Adipose tissue (tissue), 3 donors: Measurements from ENCODE around the gene RABL2B. TPM values are rescaled to one million over a fixed set of nuclear protein-coding genes. Genes with fewer than 3 reads are reported as not detected.
"Not testable (repeated sequence)": the region's sequence is repeated elsewhere in the genome, so short reads cannot be mapped to it uniquely, and the experiment has no call there.

ENCODE experiments used
- H3K27ac ChIP-seq: one replicate; pipeline ENCODE4 v1.5.1; 2013; ENCODE audit warnings: low read depth, low read length
- WGBS, 3 donors: extraction: QIAGEN DNeasy Blood & Tissue Kit; methylation state at CpG; one replicate each; pipeline ENCODE4 v1.1.7; 2013; 5-methylcytosine and 5-hydroxymethylcytosine counted together
- polyA plus RNA-seq, 3 donors: library from polyadenylated mRNA; stranded (reverse); fragments of 200-250 nt; gene quantifications; one replicate each; pipeline ENCODE4 v1.2.3, GENCODE V29; 2013
- donor health status: healthy with polysubstance abuse.
- donor health status: Bipolar disorder and iron deficiency.
- donor health status: healthy.

RABL2B gene
- polyA plus RNA-seq, 3 donors, result 11.7 to 18.1 (median 16.7) TPM

GRCh38 chr22:50740714-50741113 lies 42.7 kb downstream of the RABL2B start:
- WGBS, 3 donors, result 83 to 94% (median 92%) methylated on average over 5 of the region's 5 CpGs
- not testable (repeated sequence) for H3K27ac ChIP-seq

GRCh38 chr22:50739894-50740293 lies 43.5 kb downstream of the RABL2B start:
- no peak overlapping the region for H3K27ac ChIP-seq
- WGBS, 3 donors, result 81 to 87% (median 84%) methylated on average over 12 of the region's 12 CpGs

GRCh38 chr22:50739279-50739691 lies 44.2 kb downstream of the RABL2B start:
- WGBS, 3 donors, result 69 to 81% (median 76%) methylated on average over 17 of the region's 17 CpGs
- H3K27ac ChIP-seq, result no peak overlapping the region

GRCh38 chr22:50738649-50739227 lies 44.7 kb downstream of the RABL2B start:
- WGBS, 3 donors, result 68 to 88% (median 86%) methylated on average over 10 of the region's 10 CpGs
- H3K27ac ChIP-seq, result no peak overlapping the region

- WGBS, 3 donors, result 73 to 85% (median 85%) methylated on average over 12 to 13 of the region's 13 CpGs
- H3K27ac ChIP-seq, result no peak within 1 kb of the TSS
These were observed 45.4 kb downstream of the RABL2B start, which contains the start of gene ACR for GRCh38 chr22:50737728-50738648. Gene ACR (plus strand): TSS chr22:50738204. CDS start chr22:50738236, 32 bp downstream.

GRCh38 chr22:50735739-50736030 lies 47.8 kb downstream of the RABL2B start:
- H3K27ac ChIP-seq, result no peak overlapping the region
- 72 to 79% (median 77%) methylated on average over 6 of the region's 6 CpGs for WGBS, 3 donors

- no peak overlapping the region for H3K27ac ChIP-seq
- WGBS, 3 donors, result 78 to 90% (median 89%) methylated on average over 13 of the region's 13 CpGs
These were observed 48.3 kb downstream of the RABL2B start for GRCh38 chr22:50734986-50735738.

GRCh38 chr22:50734343-50734771 lies 49.1 kb downstream of the RABL2B start:
- WGBS, 3 donors, result 77 to 80% (median 79%) methylated on average over 10 of the region's 10 CpGs
- no peak overlapping the region for H3K27ac ChIP-seq

GRCh38 chr22:50733521-50734342 lies 49.7 kb downstream of the RABL2B start:
- WGBS, 3 donors, result 42 to 55% (median 48%) methylated on average over 22 of the region's 22 CpGs
- H3K27ac ChIP-seq, result no peak overlapping the region

- 74 to 76% (median 76%) methylated on average over 12 of the region's 12 CpGs for WGBS, 3 donors
These were observed 50.8 kb downstream of the RABL2B start for GRCh38 chr22:50732681-50733080.

GRCh38 chr22:50731811-50732624 lies 51.4 kb downstream of the RABL2B start:
- 40 to 62% (median 47%) methylated on average over 28 to 32 of the region's 32 CpGs for WGBS, 3 donors
- no peak overlapping the region for H3K27ac ChIP-seq

More at GRCh38 chr22:50732681-50733080, 50.8 kb downstream of the RABL2B start:
- H3K27ac ChIP-seq, result no peak overlapping the region

- 31 to 59% (median 58%) methylated on average over 67 to 76 of the region's 76 CpGs for WGBS, 3 donors
These were observed 52.3 kb downstream of the RABL2B start for GRCh38 chr22:50730941-50731661.

GRCh38 chr22:50730013-50730891 lies 53.2 kb downstream of the RABL2B start:
- 47 to 74% (median 67%) methylated on average over 52 to 54 of the region's 54 CpGs for WGBS, 3 donors
- H3K27ac ChIP-seq, result no peak overlapping the region

More at GRCh38 chr22:50730941-50731661, 52.3 kb downstream of the RABL2B start:
- no peak overlapping the region for H3K27ac ChIP-seq

- no peak overlapping the region for H3K27ac ChIP-seq
- WGBS, 3 donors, result 83 to 88% (median 84%) methylated on average over 20 to 21 of the region's 21 CpGs
These were observed 53.9 kb downstream of the RABL2B start for GRCh38 chr22:50729391-50730012.

GRCh38 chr22:50728523-50728931 lies 54.9 kb downstream of the RABL2B start:
- WGBS, 3 donors, result 77 to 100% (median 83%) methylated on average over 2 of the region's 2 CpGs

More at GRCh38 chr22:50728523-50728931, 54.9 kb downstream of the RABL2B start:
- no peak overlapping the region for H3K27ac ChIP-seq
